ENCODE data around the gene SLC29A3. TPM values are rescaled to one million over a fixed set of nuclear protein-coding genes. Genes with fewer than 3 reads are reported as not detected.
"Not testable (repeated sequence)": the region's sequence is repeated elsewhere in the genome, so short reads cannot be mapped to it uniquely, and the experiment has no call there.

Gene SLC29A3
- total RNA-seq, 1 donor from 2014 or later = 5.6 TPM

DNA sequence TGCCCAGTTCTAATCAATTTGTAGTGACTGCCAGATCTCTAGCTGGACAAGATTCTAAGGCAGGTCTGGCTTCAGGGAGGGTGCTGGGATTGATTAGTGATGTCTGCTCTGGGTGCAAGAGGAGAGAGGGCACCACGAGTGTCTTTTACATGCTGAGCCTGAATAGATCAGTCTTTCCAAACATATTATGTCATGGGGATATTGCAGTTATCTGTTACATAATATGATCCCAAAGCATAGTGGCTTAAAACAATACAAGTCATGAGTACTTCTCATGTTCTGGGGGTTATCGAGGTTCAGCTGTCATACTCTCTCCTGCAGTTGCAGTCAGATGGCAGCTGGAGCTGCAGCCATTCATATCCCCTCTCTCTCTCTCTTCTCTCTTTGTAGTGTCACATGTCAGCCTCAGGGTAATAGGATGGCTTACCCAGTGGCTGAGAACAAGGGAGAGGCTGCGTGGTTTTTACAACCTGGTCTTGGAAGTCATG is 26.0 kb downstream of the SLC29A3 start:
- intact Hi-C loops (cut with micrococcal nuclease) = no loop called here
- no peaks in the 10 kb centered on the region for H3K36me3 Mint-ChIP-seq (ENCODE audit: low read depth)
- H3K27ac Mint-ChIP-seq = no peak overlapping the region
- no peaks in the 10 kb centered on the region for H3K9me3 Mint-ChIP-seq
- no peak for DNase-seq
- H3K4me1 Mint-ChIP-seq = no peaks in the 10 kb centered on the region
- H3K27me3 Mint-ChIP-seq = no peaks in the 10 kb centered on the region
- H3K4me3 Mint-ChIP-seq = no peak overlapping the region

DNA sequence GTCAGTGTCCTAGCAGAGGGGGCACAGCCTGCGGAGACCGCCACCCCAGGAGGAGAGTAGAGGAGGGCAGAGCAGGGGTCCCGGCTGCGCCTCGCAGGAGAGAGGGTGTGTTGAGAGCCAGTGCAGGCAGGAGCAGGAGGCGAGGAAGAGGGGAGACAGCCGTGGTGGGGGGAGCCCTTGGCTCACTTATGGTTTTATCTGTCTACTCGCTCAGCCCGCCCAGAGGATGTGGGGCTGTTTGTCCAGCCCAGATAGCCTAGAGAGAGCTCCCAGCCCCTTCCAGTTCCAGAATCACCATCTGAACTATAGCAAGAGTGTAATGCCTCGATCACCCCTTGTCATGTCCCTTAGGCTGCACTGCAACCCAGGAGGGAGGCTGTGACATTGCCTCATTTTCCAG is 26.6 kb downstream of the SLC29A3 start:
- H3K4me3 Mint-ChIP-seq = no peak overlapping the region
- intact Hi-C loops (cut with micrococcal nuclease) = no loop called here
- H3K27ac Mint-ChIP-seq = no peak overlapping the region
- H3K36me3 Mint-ChIP-seq (ENCODE audit: low read depth) = no peaks in the 10 kb centered on the region
- H3K27me3 Mint-ChIP-seq = no peaks in the 10 kb centered on the region
- H3K9me3 Mint-ChIP-seq = no peaks in the 10 kb centered on the region
- H3K4me1 Mint-ChIP-seq = no peaks in the 10 kb centered on the region
- DNase-seq = no peak

DNA sequence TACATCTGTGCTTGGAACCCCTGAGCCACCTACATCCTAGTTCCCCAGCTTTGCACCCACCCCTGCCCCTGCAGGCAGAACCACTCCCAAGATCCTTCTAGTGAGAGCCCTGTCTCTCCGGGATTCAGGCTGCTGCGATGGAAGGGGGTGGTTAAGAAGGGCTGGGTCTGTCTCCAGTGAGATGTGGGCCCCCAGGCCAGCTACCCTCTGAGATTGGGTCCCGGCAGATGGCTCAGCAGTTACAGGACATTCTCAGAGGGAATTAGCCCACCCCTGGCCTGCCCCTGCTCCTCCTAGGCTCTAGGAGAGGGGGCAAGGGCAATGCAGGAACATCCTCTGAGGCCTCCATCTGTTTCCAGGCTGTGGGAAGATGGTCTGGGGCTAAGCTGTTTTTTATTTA is 27.7 kb downstream of the SLC29A3 start:
- DNase-seq = no peak
- no peaks in the 10 kb centered on the region for H3K9me3 Mint-ChIP-seq
- H3K4me1 Mint-ChIP-seq = no peaks in the 10 kb centered on the region
- no peak overlapping the region for H3K27ac Mint-ChIP-seq
- no peaks in the 10 kb centered on the region for H3K36me3 Mint-ChIP-seq (ENCODE audit: low read depth)
- no peaks in the 10 kb centered on the region for H3K27me3 Mint-ChIP-seq
- intact Hi-C loops (cut with micrococcal nuclease) = no loop called here
- H3K4me3 Mint-ChIP-seq = no peak overlapping the region

DNA sequence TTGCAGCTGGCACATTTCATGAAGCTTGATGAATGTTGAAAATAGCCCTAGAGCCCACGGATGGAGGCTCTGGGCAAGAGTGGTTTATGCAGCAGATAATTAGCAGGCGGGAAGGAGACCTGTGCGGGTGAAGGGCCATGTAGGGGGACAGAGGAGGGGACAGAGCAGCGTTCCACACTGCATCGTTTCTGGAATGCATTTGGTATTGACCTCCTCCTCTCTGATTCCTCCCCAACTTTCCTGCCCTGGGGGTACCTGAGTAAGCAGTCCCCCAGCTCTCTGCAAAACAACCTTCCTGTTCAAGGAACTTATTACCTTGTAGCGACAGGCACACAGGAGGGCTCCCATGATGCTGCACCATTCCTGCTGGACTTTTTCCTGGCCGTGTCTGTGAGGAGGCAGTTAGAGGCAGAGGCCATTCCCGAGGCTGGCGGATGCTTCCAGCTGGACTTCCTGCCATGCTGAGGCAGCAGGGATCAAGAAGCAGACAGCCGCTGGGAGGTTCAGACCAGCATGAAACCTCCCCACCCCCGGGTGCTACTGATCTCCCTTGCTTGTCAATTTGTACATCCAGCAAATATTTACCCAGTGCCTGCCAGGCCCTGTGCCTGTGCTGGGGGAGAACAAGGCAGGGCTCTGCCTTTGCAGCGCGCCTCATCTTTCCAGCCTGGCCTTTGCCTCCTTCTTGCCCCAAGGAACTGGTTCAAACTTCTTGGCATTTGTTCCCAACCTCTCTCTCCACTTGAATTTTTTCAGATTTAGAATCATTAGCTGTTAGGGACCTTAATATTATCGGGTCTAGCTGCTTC is 28.7 kb downstream of the SLC29A3 start:
- Mint-ChIP-seq H3K27ac (no peak overlapping the region), H3K9me3 (no peaks in the 10 kb centered on the region), H3K4me1 (no peaks in the 10 kb centered on the region), H3K4me3 (no peak overlapping the region), H3K27me3 (no peaks in the 10 kb centered on the region), H3K36me3 (ENCODE audit: low read depth) (no peaks in the 10 kb centered on the region)
- intact Hi-C loops (cut with micrococcal nuclease) = no loop called here
- DNase-seq = no peak

DNA sequence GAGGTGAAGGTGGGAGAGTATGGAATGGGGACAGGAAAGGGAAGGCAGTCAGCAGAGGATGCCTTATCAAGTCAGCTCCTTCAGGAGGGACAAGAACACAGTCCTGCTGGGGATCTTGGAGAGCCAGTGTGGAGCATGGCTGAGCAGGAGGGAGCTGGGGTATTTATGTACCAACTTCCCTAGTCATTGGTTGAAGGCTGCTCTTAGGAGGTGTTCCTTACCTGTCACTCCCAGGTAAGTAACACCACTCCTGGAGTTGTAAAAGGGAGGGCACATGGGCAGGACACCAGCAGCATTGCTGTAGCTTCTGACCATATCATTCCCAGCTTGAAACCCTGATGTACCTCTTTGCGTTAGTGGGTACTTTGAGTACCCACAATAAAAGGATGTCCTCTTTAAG is 29.8 kb downstream of the SLC29A3 start:
- Mint-ChIP-seq H3K4me1 (no peaks in the 10 kb centered on the region), H3K27ac (no peak overlapping the region), H3K27me3 (no peaks in the 10 kb centered on the region), H3K36me3 (ENCODE audit: low read depth) (no peaks in the 10 kb centered on the region), H3K9me3 (no peaks in the 10 kb centered on the region), H3K4me3 (no peak overlapping the region)
- DNase-seq = no peak
- intact Hi-C loops (cut with micrococcal nuclease) = no loop called here

DNA sequence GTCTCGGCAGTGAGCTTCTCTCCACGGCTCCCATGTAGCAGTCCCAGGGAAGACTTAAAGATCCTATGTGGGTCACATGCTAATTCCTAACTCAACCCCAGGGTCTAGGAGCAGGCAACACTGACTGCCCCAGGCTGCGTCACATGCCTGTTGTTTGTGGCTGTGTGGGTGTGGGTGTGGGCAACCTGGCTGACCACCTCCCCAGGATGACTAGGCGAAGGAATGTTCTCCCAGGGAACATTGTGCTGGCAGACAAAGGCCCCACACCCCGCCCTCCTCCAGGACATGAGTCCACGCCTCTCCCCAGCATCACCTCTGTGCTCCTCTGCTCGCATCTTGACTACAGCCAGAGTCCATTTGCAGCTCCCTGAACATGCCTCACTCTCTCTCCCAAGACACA is 30.3 kb downstream of the SLC29A3 start:
- no peaks in the 10 kb centered on the region for H3K36me3 Mint-ChIP-seq (ENCODE audit: low read depth)
- H3K9me3 Mint-ChIP-seq = no peaks in the 10 kb centered on the region
- H3K27me3 Mint-ChIP-seq = no peaks in the 10 kb centered on the region

DNA sequence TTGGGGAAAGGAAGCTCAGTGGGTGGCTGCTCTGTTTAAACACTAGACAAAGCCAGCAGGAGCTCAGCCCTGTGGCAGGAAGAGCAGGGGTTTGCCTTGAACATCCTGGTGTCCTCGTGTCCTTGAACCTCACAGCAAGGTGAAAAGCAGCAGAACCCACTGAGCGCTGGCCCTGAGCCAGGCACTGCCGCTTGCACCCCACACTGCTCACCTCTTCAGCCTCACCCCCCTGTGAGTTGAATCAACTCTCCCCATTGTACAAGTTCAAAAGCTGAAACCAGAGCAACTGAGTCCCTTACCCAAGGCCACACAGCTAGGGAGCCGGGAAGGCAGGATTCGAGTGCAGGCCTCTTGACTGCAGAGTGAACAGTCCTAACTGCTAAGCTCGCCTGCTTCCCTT is 32.0 kb downstream of the SLC29A3 start:
- DNase-seq = no peak
- Mint-ChIP-seq H3K9me3 (no peaks in the 10 kb centered on the region), H3K27me3 (no peaks in the 10 kb centered on the region), H3K27ac (no peak overlapping the region), H3K36me3 (ENCODE audit: low read depth) (no peaks in the 10 kb centered on the region), H3K4me3 (no peak overlapping the region), H3K4me1 (no peaks in the 10 kb centered on the region)
- intact Hi-C loops (cut with micrococcal nuclease) = no loop called here

More for the DNA sequence above, 30.3 kb downstream of the SLC29A3 start:
- Mint-ChIP-seq H3K4me1 (no peaks in the 10 kb centered on the region), H3K4me3 (no peak overlapping the region), H3K27ac (no peak overlapping the region)
- intact Hi-C loops (cut with micrococcal nuclease) = no loop called here
- DNase-seq = no peak

DNA sequence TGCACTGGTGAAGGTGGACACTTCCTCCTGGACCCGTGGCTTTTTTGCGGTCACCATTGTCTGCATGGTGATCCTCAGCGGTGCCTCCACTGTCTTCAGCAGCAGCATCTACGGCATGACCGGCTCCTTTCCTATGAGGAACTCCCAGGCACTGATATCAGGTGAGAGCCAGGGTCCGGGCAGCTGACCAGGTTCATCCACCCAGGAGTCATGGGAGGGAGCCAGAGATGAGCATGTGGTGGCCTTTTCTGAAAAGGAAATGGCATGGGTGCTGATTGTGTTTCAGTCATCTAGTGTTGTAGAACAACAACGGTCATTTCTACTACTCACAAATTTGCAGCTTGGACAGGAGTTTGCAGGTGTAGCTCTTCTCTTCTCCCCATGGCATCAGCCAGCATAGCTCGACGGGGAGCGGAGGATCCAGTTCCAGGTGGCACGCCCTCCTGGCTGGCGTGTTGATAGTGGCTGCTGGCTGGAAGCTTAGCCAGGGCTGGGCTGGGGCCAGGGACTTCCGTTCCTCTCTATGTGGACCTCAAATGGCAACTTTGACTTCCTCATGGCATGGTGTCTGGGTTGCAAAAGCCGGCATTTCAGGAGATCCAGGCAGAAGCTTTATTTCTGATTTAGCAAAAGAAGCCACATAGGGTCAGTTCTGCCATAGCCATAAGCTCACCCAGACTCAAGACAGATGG is 32.7 kb downstream of the SLC29A3 start:
- H3K27ac Mint-ChIP-seq = no peak overlapping the region
- no peaks in the 10 kb centered on the region for H3K4me1 Mint-ChIP-seq
- intact Hi-C loops (cut with micrococcal nuclease) = no loop called here
- no peak for DNase-seq
- H3K36me3 Mint-ChIP-seq (ENCODE audit: low read depth) = no peaks in the 10 kb centered on the region
- H3K27me3 Mint-ChIP-seq = no peaks in the 10 kb centered on the region
- H3K4me3 Mint-ChIP-seq = no peak overlapping the region
- no peaks in the 10 kb centered on the region for H3K9me3 Mint-ChIP-seq

DNA sequence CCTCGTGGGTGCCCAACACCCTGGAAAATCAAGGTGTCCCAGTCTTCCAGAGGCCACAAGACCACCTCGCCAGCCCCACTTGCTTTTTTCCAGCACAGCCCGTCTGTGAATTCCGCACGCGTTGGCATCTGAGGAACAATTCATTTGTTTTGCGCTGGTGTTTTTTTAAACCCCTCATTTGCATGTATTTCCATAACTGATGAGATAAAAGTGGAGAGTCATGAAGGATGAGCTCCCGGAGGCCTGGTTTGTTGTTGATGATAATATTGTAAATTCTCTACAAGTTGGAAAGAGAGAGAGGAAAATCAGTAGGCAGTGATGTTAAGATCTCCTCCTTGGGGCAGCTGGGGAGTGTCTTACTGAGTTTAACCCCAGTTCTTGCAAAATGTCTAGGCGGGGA is 34.6 kb downstream of the SLC29A3 start:
- Mint-ChIP-seq H3K27ac (no peak overlapping the region), H3K9me3 (no peaks in the 10 kb centered on the region)
- no peak for DNase-seq

DNA sequence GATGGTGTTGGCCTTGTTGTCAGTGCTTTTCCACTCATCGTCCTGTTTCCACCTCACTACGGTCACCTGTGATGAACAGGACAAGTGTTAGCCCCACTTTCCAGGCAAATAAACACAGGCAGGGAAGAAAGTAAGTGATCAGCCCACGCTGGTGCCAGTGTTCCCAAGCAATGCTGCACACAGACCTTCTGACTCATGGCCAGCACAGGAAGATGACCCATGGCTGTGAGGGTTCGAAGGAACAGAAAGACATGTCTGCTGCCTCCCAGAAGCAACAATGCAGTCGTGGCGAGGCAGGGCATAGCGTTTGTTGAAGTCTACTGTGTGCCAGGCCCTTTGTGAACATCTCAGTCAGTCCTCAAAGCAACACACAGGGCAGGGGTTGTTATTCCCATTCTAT is 35.7 kb downstream of the SLC29A3 start:
- Mint-ChIP-seq H3K27ac (no peak overlapping the region), H3K4me1 (no peaks in the 10 kb centered on the region), H3K27me3 (no peaks in the 10 kb centered on the region), H3K36me3 (ENCODE audit: low read depth) (peaks cover 1% of the 10 kb centered on the region), H3K9me3 (no peaks in the 10 kb centered on the region), H3K4me3 (no peak overlapping the region)
- DNase-seq = no peak
- intact Hi-C loops (cut with micrococcal nuclease) = loop anchor here (1.0 kb wide), 1 partner anchor 35 kb away; the partner anchor contains the start of gene SLC29A3

More for the DNA sequence above, 34.6 kb downstream of the SLC29A3 start:
- Mint-ChIP-seq H3K36me3 (ENCODE audit: low read depth) (no peaks in the 10 kb centered on the region), H3K4me1 (no peaks in the 10 kb centered on the region), H3K4me3 (no peak overlapping the region), H3K27me3 (no peaks in the 10 kb centered on the region)
- intact Hi-C loops (cut with micrococcal nuclease) = no loop called here

DNA sequence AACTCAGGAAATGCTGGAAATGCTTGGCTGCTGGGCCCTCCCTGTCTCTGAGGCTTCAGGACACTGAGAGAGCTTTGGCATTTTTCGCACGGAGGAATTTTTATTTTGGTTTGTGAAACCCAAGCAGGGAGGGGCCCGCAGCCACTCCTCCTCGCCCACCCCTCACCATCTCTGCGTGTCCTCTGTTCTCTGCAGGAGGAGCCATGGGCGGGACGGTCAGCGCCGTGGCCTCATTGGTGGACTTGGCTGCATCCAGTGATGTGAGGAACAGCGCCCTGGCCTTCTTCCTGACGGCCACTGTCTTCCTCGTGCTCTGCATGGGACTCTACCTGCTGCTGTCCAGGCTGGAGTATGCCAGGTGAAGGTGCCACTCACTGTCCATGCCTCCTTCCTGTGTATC is 36.8 kb downstream of the SLC29A3 start:
- no peak for DNase-seq

DNA sequence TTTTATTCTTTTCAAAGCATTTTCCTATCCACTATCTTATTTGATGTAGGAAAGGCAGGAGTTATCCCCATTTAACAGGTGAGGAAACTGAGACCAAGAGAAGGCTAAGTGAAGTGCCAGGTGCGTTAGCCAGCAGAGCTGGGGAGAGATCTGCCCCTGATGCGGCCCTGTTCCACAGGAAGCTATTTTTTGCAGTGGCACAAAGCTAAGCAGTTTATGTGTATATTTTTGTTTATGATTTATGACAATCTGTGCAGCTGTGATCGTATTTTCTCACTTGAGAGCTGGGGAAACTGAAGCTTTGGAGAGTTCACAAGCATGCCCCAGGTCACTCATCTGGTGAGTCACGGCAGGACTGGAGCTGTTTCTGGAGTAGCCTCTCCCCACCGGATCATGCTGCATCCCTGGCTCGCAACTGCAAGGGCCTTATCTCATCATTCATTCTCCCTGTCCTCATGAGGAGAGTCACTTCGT is 38.8 kb downstream of the SLC29A3 start:
- Mint-ChIP-seq H3K4me3 (no peak overlapping the region), H3K27me3 (no peaks in the 10 kb centered on the region), H3K27ac (no peak overlapping the region), H3K9me3 (no peaks in the 10 kb centered on the region), H3K4me1 (no peaks in the 10 kb centered on the region), H3K36me3 (ENCODE audit: low read depth) (peaks cover 4% of the 10 kb centered on the region)
- no peak for DNase-seq
- intact Hi-C loops (cut with micrococcal nuclease) = no loop called here

More for the DNA sequence above, 36.8 kb downstream of the SLC29A3 start:
- Mint-ChIP-seq H3K4me3 (no peak overlapping the region), H3K27me3 (no peaks in the 10 kb centered on the region), H3K27ac (no peak overlapping the region), H3K36me3 (ENCODE audit: low read depth) (peaks cover 2% of the 10 kb centered on the region), H3K9me3 (no peaks in the 10 kb centered on the region), H3K4me1 (no peaks in the 10 kb centered on the region)
- intact Hi-C loops (cut with micrococcal nuclease) = loop anchor here (1.0 kb wide), 1 partner anchor 37 kb away; the partner anchor contains the start of gene SLC29A3

DNA sequence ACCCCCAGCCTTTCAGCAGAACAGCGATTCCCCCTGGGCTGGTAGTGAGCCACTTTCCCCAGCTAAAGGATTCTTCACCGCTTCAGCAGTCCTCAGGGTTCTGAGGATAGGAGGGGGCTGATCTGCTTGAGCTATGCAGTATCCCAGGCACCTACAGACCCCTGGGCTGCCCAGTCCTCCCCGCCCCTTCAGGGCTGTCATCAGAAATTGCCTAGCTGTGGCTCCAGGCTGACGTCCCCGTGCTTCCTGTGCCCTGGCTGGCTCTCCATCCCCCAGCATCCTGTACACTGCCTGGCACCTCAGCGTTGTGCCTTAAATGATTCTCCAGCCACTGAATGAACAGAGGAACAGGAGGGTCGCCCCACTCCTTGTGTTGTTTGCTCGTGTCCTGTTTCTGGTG is 39.2 kb downstream of the SLC29A3 start:
- Mint-ChIP-seq H3K4me1 (no peaks in the 10 kb centered on the region), H3K36me3 (ENCODE audit: low read depth) (peaks cover 4% of the 10 kb centered on the region), H3K4me3 (no peak overlapping the region), H3K27ac (no peak overlapping the region), H3K9me3 (no peaks in the 10 kb centered on the region), H3K27me3 (no peaks in the 10 kb centered on the region)
- no peak for DNase-seq
- intact Hi-C loops (cut with micrococcal nuclease) = no loop called here

DNA sequence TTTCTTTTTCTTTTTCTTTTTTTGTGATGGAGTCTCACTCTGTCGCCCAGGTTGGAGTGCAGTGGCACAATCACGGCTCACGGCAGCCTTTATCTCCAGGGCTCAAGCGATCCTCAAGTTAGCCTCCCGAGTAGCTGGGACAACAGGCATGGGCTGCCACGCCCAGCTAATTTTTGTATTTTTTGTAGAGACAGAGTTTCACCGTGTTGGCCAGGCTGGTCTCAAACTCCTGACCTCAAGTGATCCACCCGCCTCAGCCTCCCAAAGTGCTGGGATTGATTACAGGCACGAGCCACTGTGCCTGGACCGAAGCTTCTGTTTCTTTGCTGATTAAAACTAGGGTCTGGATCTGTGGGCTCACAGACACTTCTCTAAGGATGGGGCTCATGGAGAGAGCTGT is 39.8 kb downstream of the SLC29A3 start:
- H3K4me1 Mint-ChIP-seq; DNase-seq; H3K4me3 Mint-ChIP-seq; H3K27ac Mint-ChIP-seq; H3K27me3 Mint-ChIP-seq; intact Hi-C loops (cut with micrococcal nuclease); H3K9me3 Mint-ChIP-seq; H3K36me3 Mint-ChIP-seq (ENCODE audit: low read depth): not testable (repeated sequence)

All from activated CD4-positive, alpha-beta T cell treated with anti-CD3 and anti-CD28 coated beads, Interleukin-2, amount 10 ng/mL, durations not matched to agents 24 days and 14 days (primary cell).